ENCODE data around the gene WIZ.

DNA sequence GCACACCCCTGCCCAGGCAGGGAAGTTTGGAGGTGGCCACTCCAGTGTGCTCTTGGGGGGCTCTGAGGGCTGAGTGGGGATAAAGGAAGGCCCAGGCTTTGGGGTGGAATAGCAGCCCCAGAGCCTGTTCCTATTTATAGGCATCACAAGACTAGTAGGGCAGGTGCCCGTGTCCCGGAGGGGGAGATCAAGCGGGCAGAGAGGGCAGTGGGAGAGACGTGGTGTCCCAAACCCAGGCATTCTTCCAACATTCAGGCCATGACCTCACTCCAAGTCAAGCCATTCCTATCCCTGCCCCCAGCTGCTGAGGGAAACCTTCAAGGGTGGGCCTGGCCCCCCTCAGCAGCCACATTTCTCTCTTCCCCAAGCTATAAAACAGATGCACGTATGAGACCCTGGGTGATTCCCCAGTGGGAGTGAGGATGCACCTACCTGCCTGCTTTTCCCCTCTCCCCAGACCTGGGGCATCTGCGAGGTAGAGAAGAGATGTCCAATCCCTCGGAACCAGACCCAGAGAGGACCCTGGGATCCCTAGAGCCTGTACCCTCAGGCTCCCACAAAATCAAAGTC, 3.9 kb downstream of the WIZ start:
- TF ChIP-seq CTCF (IDR thresholded peaks at IDR 0.05) (no peak), POLR2A (IDR thresholded peaks at IDR 0.05) (no peak)
